G401 (cell line): ENCODE results near the gene GDA. TPM values are rescaled to one million over a fixed set of nuclear protein-coding genes. Genes with fewer than 3 reads are reported as not detected.

Source experiments
- DNase-seq: peaks from one replicate; pipeline ENCODE4 v3.0.0-alpha.2; 2015; ENCODE audit warnings: low spot score
- in situ Hi-C: cut with HindIII; loops from 2 replicates; pipeline ENCODE4 v1.10.0; 2016; ENCODE audit warnings: low sequenced_read_pairs, mixed read lengths
- total RNA-seq: library from RNA; depleted of rRNA; stranded (reverse); fragments of >200 nt; shearing (Covaris generic); gene quantifications from 2 replicates; pipeline ENCODE4 v1.2.3, GENCODE V29; 2014; rRNA removed

Gene GDA
- not detected in 2 replicates for total RNA-seq

GRCh38 chr9:72149231-72149975, at the start of gene GDA:
TSS of gene GDA (plus strand) at chr9:72149440. CDS start at chr9:72149560, 120 bp downstream.
- in situ Hi-C loops: no loop called here
- no peak for DNase-seq

GRCh38 chr9:72102520-72102919, 46.7 kb upstream of the GDA start:
- in situ Hi-C loops: no loop called here

GRCh38 chr9:72113056-72113455, 36.2 kb upstream of the GDA start:
- in situ Hi-C loops: no loop called here
- DNase-seq: no peak

More at GRCh38 chr9:72102520-72102919, 46.7 kb upstream of the GDA start:
- no peak for DNase-seq

- in situ Hi-C loops: no loop called here
- DNase-seq: no peak
Measured at GRCh38 chr9:72119853-72120252, 29.4 kb upstream of the GDA start.

GRCh38 chr9:72124947-72125346, 24.3 kb upstream of the GDA start:
- in situ Hi-C loops: no loop called here
- DNase-seq: no peak

- in situ Hi-C loops: no loop called here
Measured at GRCh38 chr9:72127753-72128152, 21.5 kb upstream of the GDA start.

GRCh38 chr9:72128526-72128925, 20.7 kb upstream of the GDA start:
- in situ Hi-C loops: no loop called here
- no peak for DNase-seq

More at GRCh38 chr9:72127753-72128152, 21.5 kb upstream of the GDA start:
- peak; percentile 1 for DNase-seq

- no peak for DNase-seq
- in situ Hi-C loops: no loop called here
Measured at GRCh38 chr9:72129271-72130156, 19.7 kb upstream of the GDA start.

GRCh38 chr9:72130321-72130720, 18.9 kb upstream of the GDA start:
- in situ Hi-C loops: no loop called here
- DNase-seq: no peak

GRCh38 chr9:72131206-72131605, 18.0 kb upstream of the GDA start:
- in situ Hi-C loops: no loop called here
- DNase-seq: no peak

- DNase-seq: no peak
- in situ Hi-C loops: no loop called here
Measured at GRCh38 chr9:72132052-72132451, 17.2 kb upstream of the GDA start.

GRCh38 chr9:72133365-72134035, 15.7 kb upstream of the GDA start:
- DNase-seq: no peak
- in situ Hi-C loops: no loop called here

GRCh38 chr9:72134801-72135200, 14.4 kb upstream of the GDA start:
- DNase-seq: no peak
- in situ Hi-C loops: no loop called here

- DNase-seq: no peak
- in situ Hi-C loops: no loop called here
Measured at GRCh38 chr9:72137697-72138365, 11.4 kb upstream of the GDA start.

GRCh38 chr9:72139226-72139625, 10.0 kb upstream of the GDA start:
- DNase-seq: no peak
- in situ Hi-C loops: no loop called here

GRCh38 chr9:72140586-72140985, 8.7 kb upstream of the GDA start:
- in situ Hi-C loops: no loop called here
- no peak for DNase-seq

GRCh38 chr9:72141484-72141883, 7.8 kb upstream of the GDA start:
- no peak for DNase-seq
- in situ Hi-C loops: no loop called here

- DNase-seq: no peak
- in situ Hi-C loops: no loop called here
Measured at GRCh38 chr9:72144756-72145492, 4.3 kb upstream of the GDA start.
